Measurements from ENCODE around the gene MTHFD1L.

Gene MTHFD1L

DNA sequence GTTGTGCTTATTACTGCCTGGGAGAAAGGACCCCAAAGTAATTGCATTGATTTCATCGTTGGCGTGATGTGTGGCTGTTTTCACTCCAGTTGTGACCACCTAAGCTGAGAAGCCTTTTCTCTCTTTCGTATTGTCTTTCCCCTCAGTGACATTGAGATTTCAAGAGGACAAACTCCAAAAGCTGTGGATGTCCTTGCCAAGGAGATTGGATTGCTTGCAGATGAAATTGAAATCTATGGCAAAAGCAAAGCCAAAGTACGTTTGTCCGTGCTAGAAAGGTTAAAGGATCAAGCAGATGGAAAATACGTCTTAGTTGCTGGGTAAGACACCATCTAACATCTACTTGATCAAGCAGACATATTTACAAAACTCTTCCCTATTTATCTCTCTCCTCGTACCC, 60.5 kb downstream of the MTHFD1L start:
- Histone ChIP-seq H3K27me3 (ENCODE audit: insufficient read depth, low read length, poor library complexity, severe bottlenecking) (no peaks in the 10 kb centered on the region), H3F3A (ENCODE audit: low read depth) (no peaks in the 10 kb centered on the region), H3K79me2 (ENCODE audit: insufficient read depth, low read length) (no peaks in the 10 kb centered on the region), H3K4me2 (ENCODE audit: low read depth, low read length, poor library complexity, severe bottlenecking) (no peak overlapping the region), H4K20me1 (ENCODE audit: insufficient read depth, low read length, poor library complexity, severe bottlenecking) (no peaks in the 10 kb centered on the region), H3K4me3 (ENCODE audit: low read length, poor library complexity, severe bottlenecking) (no peak overlapping the region), H2AFZ (ENCODE audit: low read length) (no peak overlapping the region), H3K9me2 (replicated peaks; ENCODE audit: low read depth, low read length) (no peaks in the 10 kb centered on the region), H3K9me3 (ENCODE audit: insufficient read depth, low read depth, low read length) (no peaks in the 10 kb centered on the region), H3K9ac (ENCODE audit: low read depth, low read length, poor library complexity, severe bottlenecking) (no peak overlapping the region), H3K4me1 (ENCODE audit: insufficient read depth, low read length, poor library complexity, severe bottlenecking) (no peaks in the 10 kb centered on the region), H3K36me3 (ENCODE audit: insufficient read depth, low read length) (peaks cover 62% of the 10 kb centered on the region; the same call in 1 of the 2 replicates)
- TF ChIP-seq EZH2phosphoT487 (IDR thresholded peaks at IDR 0.05; ENCODE audit: borderline replicate concordance), result no peak
- TF ChIP-seq, protein P1, sequence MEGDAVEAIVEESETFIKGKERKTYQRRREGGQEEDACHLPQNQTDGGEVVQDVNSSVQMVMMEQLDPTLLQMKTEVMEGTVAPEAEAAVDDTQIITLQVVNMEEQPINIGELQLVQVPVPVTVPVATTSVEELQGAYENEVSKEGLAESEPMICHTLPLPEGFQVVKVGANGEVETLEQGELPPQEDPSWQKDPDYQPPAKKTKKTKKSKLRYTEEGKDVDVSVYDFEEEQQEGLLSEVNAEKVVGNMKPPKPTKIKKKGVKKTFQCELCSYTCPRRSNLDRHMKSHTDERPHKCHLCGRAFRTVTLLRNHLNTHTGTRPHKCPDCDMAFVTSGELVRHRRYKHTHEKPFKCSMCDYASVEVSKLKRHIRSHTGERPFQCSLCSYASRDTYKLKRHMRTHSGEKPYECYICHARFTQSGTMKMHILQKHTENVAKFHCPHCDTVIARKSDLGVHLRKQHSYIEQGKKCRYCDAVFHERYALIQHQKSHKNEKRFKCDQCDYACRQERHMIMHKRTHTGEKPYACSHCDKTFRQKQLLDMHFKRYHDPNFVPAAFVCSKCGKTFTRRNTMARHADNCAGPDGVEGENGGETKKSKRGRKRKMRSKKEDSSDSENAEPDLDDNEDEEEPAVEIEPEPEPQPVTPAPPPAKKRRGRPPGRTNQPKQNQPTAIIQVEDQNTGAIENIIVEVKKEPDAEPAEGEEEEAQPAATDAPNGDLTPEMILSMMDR (conservative IDR thresholded peaks at IDR 0.05; ENCODE audit: low read length), result no peak

DNA sequence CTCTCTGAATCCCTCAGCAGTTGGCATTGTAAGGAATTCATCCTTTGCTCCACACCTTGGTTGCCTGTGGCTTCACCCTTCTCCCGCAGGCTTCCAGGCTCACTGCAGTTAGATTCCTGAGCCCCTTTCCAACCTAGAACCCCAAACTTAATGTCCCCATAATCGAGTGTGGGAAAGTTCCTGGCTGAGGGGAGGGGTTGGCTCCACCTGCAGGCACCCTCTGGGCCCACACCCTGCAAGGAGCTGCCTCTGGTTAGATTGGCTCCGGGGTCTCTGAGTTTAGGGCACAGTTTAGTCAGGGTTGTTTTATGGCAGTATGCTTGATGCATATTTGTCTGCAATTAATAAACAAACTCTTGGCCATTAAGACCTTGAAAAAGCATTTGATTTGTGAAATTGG, 63.4 kb downstream of the MTHFD1L start:
- Histone ChIP-seq H3K4me2 (ENCODE audit: low read depth, low read length, poor library complexity, severe bottlenecking) (no peak overlapping the region), H2AFZ (ENCODE audit: low read length) (no peak overlapping the region), H3K27me3 (ENCODE audit: insufficient read depth, low read length, poor library complexity, severe bottlenecking) (no peaks in the 10 kb centered on the region), H3K36me3 (ENCODE audit: insufficient read depth, low read length) (peaks cover 54% of the 10 kb centered on the region; the same call in 1 of the 2 replicates), H4K20me1 (ENCODE audit: insufficient read depth, low read length, poor library complexity, severe bottlenecking) (no peaks in the 10 kb centered on the region), H3K4me1 (ENCODE audit: insufficient read depth, low read length, poor library complexity, severe bottlenecking) (no peaks in the 10 kb centered on the region), H3K79me2 (ENCODE audit: insufficient read depth, low read length) (no peaks in the 10 kb centered on the region), H3F3A (ENCODE audit: low read depth) (no peaks in the 10 kb centered on the region), H3K9me3 (ENCODE audit: insufficient read depth, low read depth, low read length) (no peaks in the 10 kb centered on the region), H3K4me3 (ENCODE audit: low read length, poor library complexity, severe bottlenecking) (no peak overlapping the region), H3K9ac (ENCODE audit: low read depth, low read length, poor library complexity, severe bottlenecking) (no peak overlapping the region), H3K9me2 (replicated peaks; ENCODE audit: low read depth, low read length) (no peaks in the 10 kb centered on the region)
- no peak for TF ChIP-seq EZH2phosphoT487 (IDR thresholded peaks at IDR 0.05; ENCODE audit: borderline replicate concordance)
- TF ChIP-seq, protein P1 (conservative IDR thresholded peaks at IDR 0.05; ENCODE audit: low read length), result peak; percentile 61

DNA sequence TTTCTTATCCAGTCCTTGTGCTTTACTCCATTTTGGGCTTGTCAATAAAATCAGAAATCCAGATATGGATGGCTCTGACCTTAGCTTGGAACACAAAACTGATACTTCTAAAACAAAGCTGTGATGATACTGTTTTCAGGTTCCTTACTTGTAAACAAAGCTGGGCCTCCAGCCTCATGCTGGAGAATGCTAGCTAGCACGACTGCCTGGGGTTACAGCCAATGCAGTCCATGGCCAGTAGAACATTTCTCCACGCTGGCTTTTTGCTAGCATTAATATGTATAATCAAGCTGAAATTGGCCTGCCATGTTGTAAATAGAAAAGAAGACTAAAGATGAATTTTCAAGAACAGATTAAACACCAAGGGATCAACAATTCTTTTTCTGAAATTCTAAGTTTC, 63.9 kb downstream of the MTHFD1L start:
- no peaks in the 10 kb centered on the region for H3K9me2 ChIP-seq (replicated peaks; ENCODE audit: low read depth, low read length)
- H3F3A ChIP-seq (ENCODE audit: low read depth), result no peaks in the 10 kb centered on the region
- no peaks in the 10 kb centered on the region for H3K4me1 ChIP-seq (ENCODE audit: insufficient read depth, low read length, poor library complexity, severe bottlenecking)
- H2AFZ ChIP-seq (ENCODE audit: low read length), result no peak overlapping the region
- H3K9ac ChIP-seq (ENCODE audit: low read depth, low read length, poor library complexity, severe bottlenecking), result no peak overlapping the region
- no peak overlapping the region for H3K4me2 ChIP-seq (ENCODE audit: low read depth, low read length, poor library complexity, severe bottlenecking)
- H3K4me3 ChIP-seq (ENCODE audit: low read length, poor library complexity, severe bottlenecking), result no peak overlapping the region
- no peaks in the 10 kb centered on the region for H3K9me3 ChIP-seq (ENCODE audit: insufficient read depth, low read depth, low read length)
- H3K27me3 ChIP-seq (ENCODE audit: insufficient read depth, low read length, poor library complexity, severe bottlenecking), result no peaks in the 10 kb centered on the region
- no peaks in the 10 kb centered on the region for H4K20me1 ChIP-seq (ENCODE audit: insufficient read depth, low read length, poor library complexity, severe bottlenecking)
- H3K79me2 ChIP-seq (ENCODE audit: insufficient read depth, low read length), result no peaks in the 10 kb centered on the region
- H3K36me3 ChIP-seq (ENCODE audit: insufficient read depth, low read length), result peaks cover 56% of the 10 kb centered on the region; the same call in 1 of the 2 replicates
- TF ChIP-seq, protein P1 (conservative IDR thresholded peaks at IDR 0.05; ENCODE audit: low read length), result no peak
- no peak for TF ChIP-seq EZH2phosphoT487 (IDR thresholded peaks at IDR 0.05; ENCODE audit: borderline replicate concordance)
